ENCODE measurements around the gene RGL3. TPM values are rescaled to one million over a fixed set of nuclear protein-coding genes. Genes with fewer than 3 reads are reported as not detected.

RGL3 gene
- polyA plus RNA-seq, 1 of the 3 experiments (the other 2 are of a cell fraction): 13.3 TPM

GRCh38 chr19:11420429-11421370 lies 1.6 kb upstream of the RGL3 start:
- no peak overlapping the region for H2AFZ ChIP-seq (ENCODE audit: low read depth)
- no peaks in the 10 kb centered on the region for H3K9me2 ChIP-seq
- H3K27me3 ChIP-seq (ENCODE audit: insufficient read depth): no peaks in the 10 kb centered on the region
- no peak for DNase-seq
- H3F3A ChIP-seq (replicated peaks; ENCODE audit: insufficient read depth): peaks cover 6% of the 10 kb centered on the region
- ChIA-PET CTCF (interaction anchor here (1.1 to 9.9 kb wide), 6 partner anchors 14 to 62 kb away, joined by 3 to 85 read pairs (median 12); partner anchors contain the start of genes EPOR, ODAD3 and PRKCSH), POLR2A (interaction anchor here (0.5 to 2.9 kb wide), 5 partner anchors 11 to 60 kb away, joined by 3 to 30 read pairs (median 7); partner anchors contain the start of genes ELAVL3, EPOR, ODAD3 and PRKCSH)
- H3K4me2 ChIP-seq: no peak overlapping the region
- H3K9ac ChIP-seq: no peak overlapping the region
- no peaks in the 10 kb centered on the region; a peak in 1 of 4 replicates for H3K4me1 ChIP-seq (ENCODE audit: control insufficient read depth in 1 of 2, insufficient read depth in 2 of 2, low read depth in 1 of 2, low read length in 1 of 2)
- H3K27ac ChIP-seq (ENCODE audit: low read depth in 2 of 2, low read length in 1 of 2): no peak overlapping the region
- whole genome bisulfite sequencing (ENCODE audit: low lambda C conversion rate): 89% methylated on average over 29 of the region's 46 CpGs
- no peak for TF ChIP-seq FOXM1 (IDR thresholded peaks at IDR 0.05; ENCODE audit: low read depth)
- TF ChIP-seq NRF1 (IDR thresholded peaks at IDR 0.05; ENCODE audit: low read depth, low read length): no peak
- TF ChIP-seq USF1 (IDR thresholded peaks at IDR 0.05; ENCODE audit: borderline replicate concordance, low read depth): no peak
- no peak for TF ChIP-seq RCOR1 (IDR thresholded peaks at IDR 0.05; ENCODE audit: low read length)
- no peak for TF ChIP-seq RXRA (IDR thresholded peaks at IDR 0.05; ENCODE audit: borderline replicate concordance, low read depth)
- no peak for TF ChIP-seq TCF12 (IDR thresholded peaks at IDR 0.05)
- no peak for TF ChIP-seq YY1 (IDR thresholded peaks at IDR 0.05; ENCODE audit: low read depth)
- no peak for TF ChIP-seq NFIC (IDR thresholded peaks at IDR 0.05; ENCODE audit: borderline replicate concordance)
- TF ChIP-seq, protein P1, sequence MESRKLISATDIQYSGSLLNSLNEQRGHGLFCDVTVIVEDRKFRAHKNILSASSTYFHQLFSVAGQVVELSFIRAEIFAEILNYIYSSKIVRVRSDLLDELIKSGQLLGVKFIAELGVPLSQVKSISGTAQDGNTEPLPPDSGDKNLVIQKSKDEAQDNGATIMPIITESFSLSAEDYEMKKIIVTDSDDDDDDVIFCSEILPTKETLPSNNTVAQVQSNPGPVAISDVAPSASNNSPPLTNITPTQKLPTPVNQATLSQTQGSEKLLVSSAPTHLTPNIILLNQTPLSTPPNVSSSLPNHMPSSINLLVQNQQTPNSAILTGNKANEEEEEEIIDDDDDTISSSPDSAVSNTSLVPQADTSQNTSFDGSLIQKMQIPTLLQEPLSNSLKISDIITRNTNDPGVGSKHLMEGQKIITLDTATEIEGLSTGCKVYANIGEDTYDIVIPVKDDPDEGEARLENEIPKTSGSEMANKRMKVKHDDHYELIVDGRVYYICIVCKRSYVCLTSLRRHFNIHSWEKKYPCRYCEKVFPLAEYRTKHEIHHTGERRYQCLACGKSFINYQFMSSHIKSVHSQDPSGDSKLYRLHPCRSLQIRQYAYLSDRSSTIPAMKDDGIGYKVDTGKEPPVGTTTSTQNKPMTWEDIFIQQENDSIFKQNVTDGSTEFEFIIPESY (IDR thresholded peaks at IDR 0.05; ENCODE audit: borderline replicate concordance, low read depth): no peak
- no peak for TF ChIP-seq TAF1 (IDR thresholded peaks at IDR 0.05; ENCODE audit: borderline replicate concordance, low read depth, low read length)
- TF ChIP-seq, protein P2, sequence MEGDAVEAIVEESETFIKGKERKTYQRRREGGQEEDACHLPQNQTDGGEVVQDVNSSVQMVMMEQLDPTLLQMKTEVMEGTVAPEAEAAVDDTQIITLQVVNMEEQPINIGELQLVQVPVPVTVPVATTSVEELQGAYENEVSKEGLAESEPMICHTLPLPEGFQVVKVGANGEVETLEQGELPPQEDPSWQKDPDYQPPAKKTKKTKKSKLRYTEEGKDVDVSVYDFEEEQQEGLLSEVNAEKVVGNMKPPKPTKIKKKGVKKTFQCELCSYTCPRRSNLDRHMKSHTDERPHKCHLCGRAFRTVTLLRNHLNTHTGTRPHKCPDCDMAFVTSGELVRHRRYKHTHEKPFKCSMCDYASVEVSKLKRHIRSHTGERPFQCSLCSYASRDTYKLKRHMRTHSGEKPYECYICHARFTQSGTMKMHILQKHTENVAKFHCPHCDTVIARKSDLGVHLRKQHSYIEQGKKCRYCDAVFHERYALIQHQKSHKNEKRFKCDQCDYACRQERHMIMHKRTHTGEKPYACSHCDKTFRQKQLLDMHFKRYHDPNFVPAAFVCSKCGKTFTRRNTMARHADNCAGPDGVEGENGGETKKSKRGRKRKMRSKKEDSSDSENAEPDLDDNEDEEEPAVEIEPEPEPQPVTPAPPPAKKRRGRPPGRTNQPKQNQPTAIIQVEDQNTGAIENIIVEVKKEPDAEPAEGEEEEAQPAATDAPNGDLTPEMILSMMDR (IDR thresholded peaks at IDR 0.05): no peak
- H3K9me3 ChIP-seq: no peaks in the 10 kb centered on the region
- no peaks in the 10 kb centered on the region for H3K36me3 ChIP-seq (replicated peaks in 1 of 2; ENCODE audit: control insufficient read depth in 1 of 2, insufficient read depth in 2 of 2, low read length in 1 of 2)
- no peaks in the 10 kb centered on the region for H3K79me2 ChIP-seq (ENCODE audit: insufficient read depth)
- H4K20me1 ChIP-seq (ENCODE audit: insufficient read depth): no peaks in the 10 kb centered on the region
- H3K4me3 ChIP-seq (ENCODE audit: low read depth in 2 of 2, low read length in 1 of 2): no peak overlapping the region
